Muscle layer of duodenum (tissue), 2 donors: Measurements from ENCODE around the gene DOK6.
"Not testable (repeated sequence)": the region's sequence is repeated elsewhere in the genome, so short reads cannot be mapped to it uniquely, and the experiment has no call there.

Source experiments
- H3K27ac ChIP-seq: one replicate; pipeline ENCODE4 v1.7.0; 2013; ENCODE audit warnings: mild to moderate bottlenecking, low read length
- H3K27me3 ChIP-seq: one replicate; pipeline ENCODE4 v1.7.0; 2013; ENCODE audit warnings: low read depth, mild to moderate bottlenecking, control low read depth, low read length
- H3K36me3 ChIP-seq, 2 donors: one replicate each; pipeline ENCODE4 v1.7.0; 2013; ENCODE audit warnings: low read length in 2 of 2, control low read depth in 1 of 2, mild to moderate bottlenecking in 1 of 2; ENCODE audit not compliant: insufficient read depth in 2 of 2, control insufficient read depth in 1 of 2
- H3K4me1 ChIP-seq, 2 donors: one replicate each; pipeline ENCODE4 v1.7.0; 2013; ENCODE audit warnings: low read length in 2 of 2, mild to moderate bottlenecking in 2 of 2, control low read depth in 1 of 2, moderate library complexity in 1 of 2; ENCODE audit not compliant: insufficient read depth in 2 of 2, control insufficient read depth in 1 of 2
- H3K4me3 ChIP-seq, 2 donors: one replicate each; pipeline ENCODE4 v1.7.0; 2013; ENCODE audit warnings: low read length in 2 of 2, low read depth in 1 of 2, mild to moderate bottlenecking in 1 of 2
- H3K9me3 ChIP-seq, 2 donors: one replicate each; pipeline ENCODE4 v1.7.0; 2013; ENCODE audit warnings: low read length in 2 of 2, control low read depth in 1 of 2, mild to moderate bottlenecking in 1 of 2; ENCODE audit not compliant: control insufficient read depth in 1 of 2
- donor health status: healthy.

The DOK6 gene

GRCh38 chr18:69658103-69658502, 257.4 kb downstream of the DOK6 start:
- Histone ChIP-seq H3K9me3 (no peaks in the 10 kb centered on the region), H3K27me3 (no peaks in the 10 kb centered on the region), H3K27ac (no peak overlapping the region), H3K4me3 (no peak overlapping the region), H3K4me1 (no peaks in the 10 kb centered on the region), H3K36me3 (no peaks in the 10 kb centered on the region)

DNA sequence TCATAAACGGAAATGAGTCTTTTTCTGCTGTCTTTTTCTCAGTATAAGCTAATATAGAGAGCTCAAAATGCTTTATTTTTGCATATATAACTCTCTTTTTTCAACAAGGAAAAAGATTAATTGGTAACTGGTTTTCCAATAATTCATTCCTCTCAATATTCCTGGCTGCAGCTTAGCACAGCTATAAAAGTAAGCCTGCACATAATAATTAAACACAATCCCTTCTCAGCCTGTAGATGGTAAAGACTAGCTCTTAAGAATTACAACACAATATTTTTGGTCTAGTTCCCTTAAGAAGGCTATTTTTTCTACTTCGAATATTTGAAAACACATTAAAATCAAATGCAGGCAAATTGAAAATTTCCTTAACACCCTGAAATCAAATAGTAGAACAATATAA, 258.0 kb downstream of the DOK6 start:
- Histone ChIP-seq H3K27ac (no peak overlapping the region), H3K27me3 (no peaks in the 10 kb centered on the region), H3K36me3 (no peaks in the 10 kb centered on the region), H3K4me3 (no peak overlapping the region), H3K4me1 (no peaks in the 10 kb centered on the region), H3K9me3 (no peaks in the 10 kb centered on the region)

GRCh38 chr18:69659142-69659651, 258.5 kb downstream of the DOK6 start:
- Histone ChIP-seq H3K4me3 (no peak overlapping the region), H3K9me3 (no peaks in the 10 kb centered on the region), H3K27me3 (no peaks in the 10 kb centered on the region), H3K27ac (no peak overlapping the region), H3K36me3 (no peaks in the 10 kb centered on the region), H3K4me1 (no peaks in the 10 kb centered on the region)

DNA sequence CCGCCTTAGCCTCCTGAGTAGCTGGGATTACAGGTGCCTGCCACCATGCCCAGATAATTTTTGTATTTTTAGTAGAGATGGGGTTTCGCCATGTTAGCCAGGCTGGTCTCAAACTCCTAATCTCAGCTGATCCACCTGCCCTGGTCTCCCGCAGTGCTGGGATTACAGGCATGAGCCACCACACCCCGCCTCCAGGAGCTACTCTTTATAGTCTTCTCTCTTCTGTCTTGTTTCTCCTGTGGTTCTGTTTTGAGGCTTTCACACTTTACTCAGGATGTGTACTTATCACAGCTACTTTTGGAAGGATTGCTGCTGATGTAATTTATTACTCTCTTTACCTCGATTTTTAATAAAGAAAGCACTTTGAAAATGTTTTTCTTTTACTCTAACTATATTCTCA, 261.4 kb downstream of the DOK6 start:
- not testable (repeated sequence) for H3K4me1 ChIP-seq, H3K4me3 ChIP-seq, H3K36me3 ChIP-seq, H3K27ac ChIP-seq, H3K9me3 ChIP-seq, H3K27me3 ChIP-seq

DNA sequence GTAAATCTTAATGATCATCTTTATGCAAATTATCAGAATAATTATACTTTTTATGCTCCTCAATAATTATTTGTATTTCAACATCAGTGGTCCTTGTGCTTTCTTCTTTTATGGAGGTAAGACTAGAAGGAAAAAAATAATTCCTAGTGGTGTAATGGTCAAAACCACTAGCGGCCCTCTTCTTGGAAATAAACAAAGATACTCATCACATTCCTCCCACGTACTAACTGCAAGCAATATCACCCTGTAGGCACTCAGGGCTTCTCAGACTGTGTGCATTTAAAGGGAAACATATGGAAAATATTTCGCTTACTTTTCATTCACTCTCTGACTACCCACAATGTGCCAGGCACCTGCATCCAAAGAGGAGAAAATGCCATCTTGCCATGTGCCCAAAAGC, 263.7 kb downstream of the DOK6 start:
- no peaks in the 10 kb centered on the region for H3K9me3 ChIP-seq
- no peaks in the 10 kb centered on the region for H3K4me1 ChIP-seq
- H3K27me3 ChIP-seq: no peaks in the 10 kb centered on the region
- H3K27ac ChIP-seq: no peak overlapping the region
- no peak overlapping the region for H3K4me3 ChIP-seq
- no peaks in the 10 kb centered on the region for H3K36me3 ChIP-seq

GRCh38 chr18:69674292-69674877, 273.7 kb downstream of the DOK6 start:
- H3K4me1 ChIP-seq: no peaks in the 10 kb centered on the region
- H3K4me3 ChIP-seq: no peak overlapping the region
- H3K9me3 ChIP-seq: no peaks in the 10 kb centered on the region
- no peaks in the 10 kb centered on the region for H3K36me3 ChIP-seq
- no peak overlapping the region for H3K27ac ChIP-seq
- no peaks in the 10 kb centered on the region for H3K27me3 ChIP-seq

- H3K27me3 ChIP-seq: no peaks in the 10 kb centered on the region
- no peaks in the 10 kb centered on the region for H3K36me3 ChIP-seq
- H3K4me1 ChIP-seq: no peaks in the 10 kb centered on the region
- H3K27ac ChIP-seq: no peak overlapping the region
- H3K9me3 ChIP-seq: no peaks in the 10 kb centered on the region
- no peak overlapping the region for H3K4me3 ChIP-seq
These were observed 274.3 kb downstream of the DOK6 start for GRCh38 chr18:69674966-69675365.

- no peaks in the 10 kb centered on the region for H3K4me1 ChIP-seq
- no peaks in the 10 kb centered on the region for H3K27me3 ChIP-seq
- H3K9me3 ChIP-seq: no peaks in the 10 kb centered on the region
- H3K4me3 ChIP-seq: no peak overlapping the region
- no peaks in the 10 kb centered on the region for H3K36me3 ChIP-seq
- H3K27ac ChIP-seq: no peak overlapping the region
These were observed 276.9 kb downstream of the DOK6 start for GRCh38 chr18:69677595-69677994.

- Histone ChIP-seq H3K36me3 (no peaks in the 10 kb centered on the region), H3K9me3 (no peaks in the 10 kb centered on the region), H3K4me1 (no peaks in the 10 kb centered on the region), H3K27me3 (no peaks in the 10 kb centered on the region), H3K4me3 (no peak overlapping the region), H3K27ac (no peak overlapping the region)
These were observed 279.4 kb downstream of the DOK6 start for GRCh38 chr18:69680123-69680522.

- Histone ChIP-seq H3K27me3 (no peaks in the 10 kb centered on the region), H3K4me1 (no peaks in the 10 kb centered on the region), H3K9me3 (no peaks in the 10 kb centered on the region), H3K4me3 (no peak overlapping the region), H3K36me3 (no peaks in the 10 kb centered on the region), H3K27ac (no peak overlapping the region)
These were observed 282.5 kb downstream of the DOK6 start for GRCh38 chr18:69683176-69683575.

DNA sequence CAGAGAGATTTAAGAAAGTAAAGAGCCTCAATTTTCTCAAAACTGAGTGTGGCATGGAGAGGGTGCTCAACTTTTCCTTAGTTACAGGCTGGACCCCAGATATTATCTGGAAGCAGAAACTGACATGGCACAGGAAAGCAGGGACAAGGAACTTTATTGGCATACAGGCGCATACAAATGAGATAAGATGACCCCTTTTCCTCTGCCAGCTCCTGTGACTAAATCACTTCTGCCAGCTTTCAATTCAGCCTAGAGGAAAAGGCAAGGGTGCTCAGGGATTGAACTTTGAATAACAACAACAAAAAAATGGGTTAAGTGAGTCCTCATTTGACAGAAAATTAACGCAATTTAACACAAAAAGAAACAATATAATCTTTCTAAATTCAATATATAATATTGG, 284.1 kb downstream of the DOK6 start:
- H3K27ac ChIP-seq: no peak overlapping the region
- H3K36me3 ChIP-seq: no peaks in the 10 kb centered on the region
- H3K9me3 ChIP-seq: no peaks in the 10 kb centered on the region
- H3K4me3 ChIP-seq: no peak overlapping the region
- H3K4me1 ChIP-seq: no peaks in the 10 kb centered on the region
- no peaks in the 10 kb centered on the region for H3K27me3 ChIP-seq

DNA sequence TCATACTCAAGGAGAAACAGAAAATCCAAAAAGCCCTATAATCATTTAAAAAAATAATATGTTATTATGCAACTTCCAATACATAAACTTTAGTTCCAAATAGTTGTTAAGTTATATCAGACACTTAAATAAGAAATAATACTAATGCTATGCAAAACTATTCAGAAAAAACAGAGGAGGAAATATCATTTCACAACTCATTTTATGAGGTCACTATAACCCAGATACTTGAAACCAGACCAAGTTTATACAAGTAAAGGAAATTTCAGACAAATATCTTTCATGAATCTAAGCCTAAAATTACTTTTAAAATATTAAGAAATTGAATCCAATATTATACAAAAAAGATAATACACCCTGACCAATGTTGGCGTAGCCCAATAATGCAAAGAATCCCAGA, 286.2 kb downstream of the DOK6 start:
- no peak overlapping the region for H3K4me3 ChIP-seq
- H3K36me3 ChIP-seq: no peaks in the 10 kb centered on the region
- no peaks in the 10 kb centered on the region for H3K27me3 ChIP-seq
- no peaks in the 10 kb centered on the region for H3K9me3 ChIP-seq
- no peak overlapping the region for H3K27ac ChIP-seq
- no peaks in the 10 kb centered on the region for H3K4me1 ChIP-seq
